ENCODE results near the gene FSD1.

FSD1 gene

GRCh38 chr19:4367781-4368127, 63.4 kb downstream of the FSD1 start:
- no peak overlapping the region for H3K27ac ChIP-seq (replicated peaks)
- TF ChIP-seq CTCF (IDR thresholded peaks at IDR 0.05; ENCODE audit: insufficient read depth, low read length) (no peak), GABPA (IDR thresholded peaks at IDR 0.05; ENCODE audit: low read depth) (no peak), POLR2AphosphoS5 (IDR thresholded peaks at IDR 0.05; ENCODE audit: low read depth) (no peak), SPI1 (IDR thresholded peaks at IDR 0.05; ENCODE audit: borderline replicate concordance, low read depth) (no peak)
- TF ChIP-seq, protein P1, sequence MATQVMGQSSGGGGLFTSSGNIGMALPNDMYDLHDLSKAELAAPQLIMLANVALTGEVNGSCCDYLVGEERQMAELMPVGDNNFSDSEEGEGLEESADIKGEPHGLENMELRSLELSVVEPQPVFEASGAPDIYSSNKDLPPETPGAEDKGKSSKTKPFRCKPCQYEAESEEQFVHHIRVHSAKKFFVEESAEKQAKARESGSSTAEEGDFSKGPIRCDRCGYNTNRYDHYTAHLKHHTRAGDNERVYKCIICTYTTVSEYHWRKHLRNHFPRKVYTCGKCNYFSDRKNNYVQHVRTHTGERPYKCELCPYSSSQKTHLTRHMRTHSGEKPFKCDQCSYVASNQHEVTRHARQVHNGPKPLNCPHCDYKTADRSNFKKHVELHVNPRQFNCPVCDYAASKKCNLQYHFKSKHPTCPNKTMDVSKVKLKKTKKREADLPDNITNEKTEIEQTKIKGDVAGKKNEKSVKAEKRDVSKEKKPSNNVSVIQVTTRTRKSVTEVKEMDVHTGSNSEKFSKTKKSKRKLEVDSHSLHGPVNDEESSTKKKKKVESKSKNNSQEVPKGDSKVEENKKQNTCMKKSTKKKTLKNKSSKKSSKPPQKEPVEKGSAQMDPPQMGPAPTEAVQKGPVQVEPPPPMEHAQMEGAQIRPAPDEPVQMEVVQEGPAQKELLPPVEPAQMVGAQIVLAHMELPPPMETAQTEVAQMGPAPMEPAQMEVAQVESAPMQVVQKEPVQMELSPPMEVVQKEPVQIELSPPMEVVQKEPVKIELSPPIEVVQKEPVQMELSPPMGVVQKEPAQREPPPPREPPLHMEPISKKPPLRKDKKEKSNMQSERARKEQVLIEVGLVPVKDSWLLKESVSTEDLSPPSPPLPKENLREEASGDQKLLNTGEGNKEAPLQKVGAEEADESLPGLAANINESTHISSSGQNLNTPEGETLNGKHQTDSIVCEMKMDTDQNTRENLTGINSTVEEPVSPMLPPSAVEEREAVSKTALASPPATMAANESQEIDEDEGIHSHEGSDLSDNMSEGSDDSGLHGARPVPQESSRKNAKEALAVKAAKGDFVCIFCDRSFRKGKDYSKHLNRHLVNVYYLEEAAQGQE (IDR thresholded peaks at IDR 0.05; ENCODE audit: insufficient replicate concordance, low read depth): no peak
- DNase-seq (ENCODE audit: low read depth in 1 of 2, low spot score in 1 of 2): no peak
- no peaks in the 10 kb centered on the region for H3K27me3 ChIP-seq (ENCODE audit: insufficient read depth, poor library complexity, severe bottlenecking)
- H3K4me3 ChIP-seq (replicated peaks; ENCODE audit: insufficient read depth, low read length): no peak overlapping the region

GRCh38 chr19:4368128-4368820, 63.9 kb downstream of the FSD1 start:
- Histone ChIP-seq H3K4me3 (replicated peaks; ENCODE audit: insufficient read depth, low read length) (no peak overlapping the region), H3K27ac (replicated peaks) (no peak overlapping the region), H3K27me3 (ENCODE audit: insufficient read depth, poor library complexity, severe bottlenecking) (no peaks in the 10 kb centered on the region)
- TF ChIP-seq, protein P1 (IDR thresholded peaks at IDR 0.05; ENCODE audit: insufficient replicate concordance, low read depth): no peak
- TF ChIP-seq CTCF (IDR thresholded peaks at IDR 0.05; ENCODE audit: insufficient read depth, low read length) (no peak), GABPA (IDR thresholded peaks at IDR 0.05; ENCODE audit: low read depth) (no peak), SPI1 (IDR thresholded peaks at IDR 0.05; ENCODE audit: borderline replicate concordance, low read depth) (peak; percentile 30; the same call in 1 of the 2 replicates), POLR2AphosphoS5 (IDR thresholded peaks at IDR 0.05; ENCODE audit: low read depth) (no peak)
- DNase-seq (ENCODE audit: low read depth in 1 of 2, low spot score in 1 of 2): no peak

- Histone ChIP-seq H3K27ac (replicated peaks) (peak overlapping the region; percentile 41), H3K4me3 (replicated peaks; ENCODE audit: insufficient read depth, low read length) (peak overlapping the region; percentile 27), H3K27me3 (ENCODE audit: insufficient read depth, poor library complexity, severe bottlenecking) (no peaks in the 10 kb centered on the region)
- DNase-seq (ENCODE audit: low read depth in 1 of 2, low spot score in 1 of 2): peak; percentile 23 to 63
- TF ChIP-seq, protein P1 (IDR thresholded peaks at IDR 0.05; ENCODE audit: insufficient replicate concordance, low read depth): no peak
- TF ChIP-seq SPI1 (IDR thresholded peaks at IDR 0.05; ENCODE audit: borderline replicate concordance, low read depth) (no peak), CTCF (IDR thresholded peaks at IDR 0.05; ENCODE audit: insufficient read depth, low read length) (no peak), POLR2AphosphoS5 (IDR thresholded peaks at IDR 0.05; ENCODE audit: low read depth) (no peak), GABPA (IDR thresholded peaks at IDR 0.05; ENCODE audit: low read depth) (no peak)
Observed at GRCh38 chr19:4369109-4369887, 64.9 kb downstream of the FSD1 start.
